K562 treated with DMSO at 1 percent for 12 hours (cell line): ENCODE data around the gene TCF7L2. TPM values are rescaled to one million over a fixed set of nuclear protein-coding genes. Genes with fewer than 3 reads are reported as not detected.

Experiments used
- total RNA-seq: library from RNA; unstranded; fragments of 300-600 nt; gene quantifications from 2 replicates; pipeline ENCODE4 v1.2.3, GENCODE V29; 2022; ENCODE audit not compliant: insufficient read depth

Gene TCF7L2
- total RNA-seq, result 4.6 and 6.5 TPM in 2 replicates

GRCh38 chr10:112949875-112950507 lies at the start of gene TCF7L2:
Gene TCF7L2, plus strand, starts transcription at chr10:112950247. Its CDS starts 510 bp downstream, at chr10:112950757.

